DOHH2 (cell line): Measurements from ENCODE around the gene RABGAP1.

ENCODE experiments used
- H3F3A ChIP-seq: fragments of 200-600 bp; sonication (generic), shearing (Covaris generic); 2 replicates; pipeline ENCODE4 v1.6.0; 2016; ENCODE audit warnings: antibody characterized with exemption, mild to moderate bottlenecking; ENCODE audit not compliant: control insufficient read depth, insufficient read depth
- H3K27ac ChIP-seq: fragments of 200-600 bp; sonication (generic); 2 replicates; pipeline ENCODE4 v1.5.1; 2014; ENCODE audit warnings: low read depth, mild to moderate bottlenecking, low read length, moderate library complexity
- H3K27me3 ChIP-seq: fragments of 200-600 bp; sonication (generic); 2 replicates; pipeline ENCODE4 v1.6.1; 2014; ENCODE audit warnings: mild to moderate bottlenecking, low read length, mixed read lengths; ENCODE audit not compliant: control insufficient read depth
- H3K36me3 ChIP-seq: fragments of 200-600 bp; sonication (generic); 2 replicates; pipeline ENCODE4 v1.6.1; 2014; ENCODE audit warnings: mild to moderate bottlenecking, low read length, moderate library complexity, mixed read lengths; ENCODE audit not compliant: control insufficient read depth
- H3K4me1 ChIP-seq: fragments of 200-600 bp; sonication (generic); 2 replicates; pipeline ENCODE4 v1.6.1; 2014; ENCODE audit warnings: mild to moderate bottlenecking, low read length, mixed read lengths; ENCODE audit not compliant: control insufficient read depth
- H3K4me2 ChIP-seq: fragments of 200-600 bp; sonication (generic); 2 replicates; pipeline ENCODE4 v1.6.0; 2014; ENCODE audit warnings: mild to moderate bottlenecking, low read length, moderate library complexity
- H3K4me3 ChIP-seq: fragments of 200-600 bp; sonication (generic); 2 replicates; pipeline ENCODE4 v1.5.1; 2014; ENCODE audit warnings: mild to moderate bottlenecking, low read length, mixed read lengths
- H3K79me2 ChIP-seq: fragments of 200-600 bp; sonication (generic); 2 replicates; pipeline ENCODE4 v1.6.1; 2014; ENCODE audit warnings: mild to moderate bottlenecking, low read length, mixed read lengths; ENCODE audit not compliant: control insufficient read depth
- H3K9me2 ChIP-seq: fragments of 200-600 bp; sonication (generic); replicated peaks from 2 replicates; pipeline ENCODE4 v1.6.1; 2014; ENCODE audit warnings: mild to moderate bottlenecking, low read length, mixed read lengths; ENCODE audit not compliant: control insufficient read depth
- H3K9me3 ChIP-seq: fragments of 200-600 bp; sonication (generic); 2 replicates; pipeline ENCODE4 v1.6.1; 2014; ENCODE audit warnings: antibody characterized with exemption, low read length, mixed read lengths; ENCODE audit not compliant: control insufficient read depth, insufficient read depth
- H4K20me1 ChIP-seq: fragments of 200-600 bp; sonication (generic); 2 replicates; pipeline ENCODE4 v1.6.0; 2014; ENCODE audit warnings: low read depth, mild to moderate bottlenecking, antibody characterized with exemption, low read length, moderate library complexity; ENCODE audit not compliant: control insufficient read depth, insufficient read depth
- CTCF ChIP-seq: fragments of 200-600 bp; sonication (generic); IDR thresholded peaks from one replicate; pipeline ENCODE4 v1.5.1; 2014; ENCODE audit warnings: antibody characterized with exemption, mild to moderate bottlenecking, low read depth, low read length; ENCODE audit not compliant: poor library complexity, severe bottlenecking
- EZH2phosphoT487 ChIP-seq: fragments of 200-600 bp; sonication (generic); IDR thresholded peaks from 2 replicates; pipeline ENCODE4 v1.6.1; 2017; ENCODE audit warnings: borderline replicate concordance, mild to moderate bottlenecking, antibody characterized with exemption, low read length, moderate library complexity, mixed read lengths

The RABGAP1 gene

GRCh38 chr9:123008909-123009308 is 68.1 kb downstream of the RABGAP1 start:
- Histone ChIP-seq H3K9me3 (no peaks in the 10 kb centered on the region), H3K79me2 (no peaks in the 10 kb centered on the region), H3K27me3 (no peaks in the 10 kb centered on the region), H3K36me3 (peaks cover 39% of the 10 kb centered on the region), H3K27ac (no peak overlapping the region), H3K9me2 (no peaks in the 10 kb centered on the region), H3K4me3 (no peak overlapping the region), H3K4me1 (no peaks in the 10 kb centered on the region), H3F3A (peaks cover 2% of the 10 kb centered on the region; the same call in 1 of the 2 replicates), H4K20me1 (no peaks in the 10 kb centered on the region), H3K4me2 (no peak overlapping the region)
- TF ChIP-seq EZH2phosphoT487 = no peak

- H4K20me1 ChIP-seq = no peaks in the 10 kb centered on the region
- no peak overlapping the region for H3K4me2 ChIP-seq
- no peaks in the 10 kb centered on the region for H3K27me3 ChIP-seq
- H3F3A ChIP-seq = peaks cover 3% of the 10 kb centered on the region; the same call in 1 of the 2 replicates
- H3K79me2 ChIP-seq = no peaks in the 10 kb centered on the region
- TF ChIP-seq CTCF (no peak), EZH2phosphoT487 (no peak)
- peaks cover 46% of the 10 kb centered on the region for H3K36me3 ChIP-seq
- H3K4me1 ChIP-seq = no peaks in the 10 kb centered on the region
- H3K9me3 ChIP-seq = no peaks in the 10 kb centered on the region
- no peaks in the 10 kb centered on the region for H3K9me2 ChIP-seq
- no peak overlapping the region for H3K4me3 ChIP-seq
- no peak overlapping the region for H3K27ac ChIP-seq
Observed at GRCh38 chr9:123011380-123011779, 70.6 kb downstream of the RABGAP1 start.

- Histone ChIP-seq H3K4me2 (no peak overlapping the region), H3F3A (peaks cover 3% of the 10 kb centered on the region; the same call in 1 of the 2 replicates), H3K9me3 (no peaks in the 10 kb centered on the region), H4K20me1 (no peaks in the 10 kb centered on the region), H3K27me3 (no peaks in the 10 kb centered on the region), H3K4me3 (no peak overlapping the region), H3K27ac (no peak overlapping the region), H3K79me2 (no peaks in the 10 kb centered on the region), H3K4me1 (no peaks in the 10 kb centered on the region), H3K36me3 (peaks cover 49% of the 10 kb centered on the region), H3K9me2 (no peaks in the 10 kb centered on the region)
- TF ChIP-seq CTCF (no peak), EZH2phosphoT487 (no peak)
Observed at GRCh38 chr9:123011878-123012528, 71.2 kb downstream of the RABGAP1 start.

- Histone ChIP-seq H3K4me1 (no peaks in the 10 kb centered on the region), H3K9me3 (no peaks in the 10 kb centered on the region), H3K4me2 (no peak overlapping the region), H3F3A (peaks cover 3% of the 10 kb centered on the region; the same call in 1 of the 2 replicates), H3K27me3 (no peaks in the 10 kb centered on the region), H3K27ac (no peak overlapping the region), H3K4me3 (no peak overlapping the region), H3K79me2 (no peaks in the 10 kb centered on the region), H3K9me2 (no peaks in the 10 kb centered on the region), H3K36me3 (peaks cover 43% of the 10 kb centered on the region), H4K20me1 (no peaks in the 10 kb centered on the region)
- TF ChIP-seq CTCF (no peak), EZH2phosphoT487 (no peak)
Observed at GRCh38 chr9:123016631-123017030, 75.8 kb downstream of the RABGAP1 start.
